ENCODE measurements around the gene SYCP2L.

The SYCP2L gene

GRCh38 chr6:10890151-10890550, 3.3 kb downstream of the SYCP2L start:
- Histone ChIP-seq H3K27ac (ENCODE audit: low read depth, low read length) (no peak overlapping the region), H4K8ac (ENCODE audit: low read depth, low read length) (no peak overlapping the region), H4K91ac (ENCODE audit: low read depth, low read length) (no peak overlapping the region), H3K23ac (ENCODE audit: low read length) (no peak overlapping the region), H3K4me3 (ENCODE audit: low read depth, low read length) (no peak overlapping the region), H2BK5ac (ENCODE audit: low read depth, low read length, poor library complexity) (no peak overlapping the region), H2AFZ (ENCODE audit: insufficient read depth, low read length, poor library complexity) (no peak overlapping the region), H3K9ac (ENCODE audit: low read length) (no peak overlapping the region), H3K36me3 (ENCODE audit: control insufficient read depth in 1 of 2, insufficient read depth in 2 of 2, low read length in 2 of 2) (no peaks in the 10 kb centered on the region), H3K79me1 (ENCODE audit: low read length) (peaks cover 3% of the 10 kb centered on the region), H3K4me1 (ENCODE audit: control insufficient read depth in 1 of 2, insufficient read depth in 2 of 2, low read length in 2 of 2) (peaks cover 3% of the 10 kb centered on the region in 2 experiments), H2AK5ac (ENCODE audit: low read length) (no peak overlapping the region), H3K14ac (ENCODE audit: low read length) (no peak overlapping the region), H4K12ac (ENCODE audit: low read depth, low read length) (no peak overlapping the region), H3K18ac (ENCODE audit: low read length) (no peak overlapping the region), H2BK12ac (ENCODE audit: low read length) (no peak overlapping the region), H3K4me2 (ENCODE audit: low read length) (no peak overlapping the region), H3K27me3 (ENCODE audit: insufficient read depth, low read length) (no peaks in the 10 kb centered on the region), H3K9me3 (ENCODE audit: insufficient read depth, low read depth, low read length) (no peaks in the 10 kb centered on the region), H3K4ac (ENCODE audit: low read depth, low read length) (no peak overlapping the region), H2BK120ac (ENCODE audit: insufficient read depth, low read length, poor library complexity) (no peak overlapping the region), H3K79me2 (ENCODE audit: control insufficient read depth, insufficient read depth, low read length, poor library complexity) (peaks cover 2% of the 10 kb centered on the region)
- WGBS (ENCODE audit: extremely low coverage, insufficient coverage, insufficient read length), result no CpG with 5 or more reads among the region's 1 CpG
- no peak for DNase-seq

GRCh38 chr6:10891960-10892359, 5.1 kb downstream of the SYCP2L start:
- Histone ChIP-seq H3K4me2 (ENCODE audit: low read length) (no peak overlapping the region), H2AFZ (ENCODE audit: insufficient read depth, low read length, poor library complexity) (no peak overlapping the region), H3K79me2 (ENCODE audit: control insufficient read depth, insufficient read depth, low read length, poor library complexity) (peaks cover 2% of the 10 kb centered on the region), H3K4me1 (ENCODE audit: control insufficient read depth in 1 of 2, insufficient read depth in 2 of 2, low read length in 2 of 2) (peaks cover 3% of the 10 kb centered on the region in 2 experiments), H3K27me3 (ENCODE audit: insufficient read depth, low read length) (no peaks in the 10 kb centered on the region), H3K36me3 (ENCODE audit: control insufficient read depth in 1 of 2, insufficient read depth in 2 of 2, low read length in 2 of 2) (no peaks in the 10 kb centered on the region), H2AK5ac (ENCODE audit: low read length) (no peak overlapping the region), H4K91ac (ENCODE audit: low read depth, low read length) (no peak overlapping the region), H2BK120ac (ENCODE audit: insufficient read depth, low read length, poor library complexity) (no peak overlapping the region), H3K27ac (ENCODE audit: low read depth, low read length) (no peak overlapping the region), H2BK5ac (ENCODE audit: low read depth, low read length, poor library complexity) (no peak overlapping the region), H3K4me3 (ENCODE audit: low read depth, low read length) (no peak overlapping the region), H2BK12ac (ENCODE audit: low read length) (no peak overlapping the region), H3K4ac (ENCODE audit: low read depth, low read length) (no peak overlapping the region), H3K79me1 (ENCODE audit: low read length) (peaks cover 3% of the 10 kb centered on the region), H3K23ac (ENCODE audit: low read length) (no peak overlapping the region), H3K14ac (ENCODE audit: low read length) (no peak overlapping the region), H4K8ac (ENCODE audit: low read depth, low read length) (no peak overlapping the region), H4K12ac (ENCODE audit: low read depth, low read length) (no peak overlapping the region), H3K9me3 (ENCODE audit: insufficient read depth, low read depth, low read length) (no peaks in the 10 kb centered on the region), H3K9ac (ENCODE audit: low read length) (no peak overlapping the region), H3K18ac (ENCODE audit: low read length) (no peak overlapping the region)
- WGBS (ENCODE audit: extremely low coverage, insufficient coverage, insufficient read length), result no CpG with 5 or more reads among the region's 5 CpGs
- DNase-seq, result no peak

DNA sequence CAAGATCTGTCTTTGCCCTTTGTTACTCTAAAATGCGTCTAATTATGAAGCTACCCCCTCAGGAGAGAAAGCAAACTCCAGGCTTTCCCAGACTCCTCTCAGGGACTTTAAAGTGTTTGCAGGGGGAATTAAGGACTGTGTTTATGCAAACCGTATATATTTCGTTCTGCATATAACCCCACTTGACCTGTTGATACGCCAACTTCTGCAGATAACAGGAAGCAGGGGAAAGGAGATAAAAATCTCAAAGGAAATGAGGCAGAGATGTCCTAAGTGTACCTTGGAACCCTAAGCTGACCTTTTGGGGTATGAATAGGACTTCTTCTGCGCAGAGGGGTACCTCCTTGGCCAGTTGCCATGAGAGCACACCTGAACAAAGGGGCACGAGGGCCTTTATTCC, 8.1 kb downstream of the SYCP2L start:
- WGBS (ENCODE audit: extremely low coverage, insufficient coverage, insufficient read length), result no CpG with 5 or more reads among the region's 6 CpGs
- Histone ChIP-seq H3K4me3 (ENCODE audit: low read depth, low read length) (no peak overlapping the region), H3K4me2 (ENCODE audit: low read length) (no peak overlapping the region), H3K23ac (ENCODE audit: low read length) (no peak overlapping the region), H3K36me3 (ENCODE audit: control insufficient read depth in 1 of 2, insufficient read depth in 2 of 2, low read length in 2 of 2) (peaks cover 0 to 4% of the 10 kb centered on the region in 2 experiments), H3K79me2 (ENCODE audit: control insufficient read depth, insufficient read depth, low read length, poor library complexity) (no peaks in the 10 kb centered on the region), H3K18ac (ENCODE audit: low read length) (no peak overlapping the region), H3K79me1 (ENCODE audit: low read length) (no peaks in the 10 kb centered on the region), H4K12ac (ENCODE audit: low read depth, low read length) (no peak overlapping the region), H4K91ac (ENCODE audit: low read depth, low read length) (no peak overlapping the region), H3K27me3 (ENCODE audit: insufficient read depth, low read length) (no peaks in the 10 kb centered on the region), H2BK5ac (ENCODE audit: low read depth, low read length, poor library complexity) (no peak overlapping the region), H2AK5ac (ENCODE audit: low read length) (no peak overlapping the region), H2BK120ac (ENCODE audit: insufficient read depth, low read length, poor library complexity) (no peak overlapping the region), H3K27ac (ENCODE audit: low read depth, low read length) (no peak overlapping the region), H3K4me1 (ENCODE audit: control insufficient read depth in 1 of 2, insufficient read depth in 2 of 2, low read length in 2 of 2) (no peaks in the 10 kb centered on the region), H3K14ac (ENCODE audit: low read length) (no peak overlapping the region), H2BK12ac (ENCODE audit: low read length) (no peak overlapping the region), H3K9ac (ENCODE audit: low read length) (no peak overlapping the region), H3K4ac (ENCODE audit: low read depth, low read length) (no peak overlapping the region), H4K8ac (ENCODE audit: low read depth, low read length) (no peak overlapping the region), H2AFZ (ENCODE audit: insufficient read depth, low read length, poor library complexity) (no peak overlapping the region), H3K9me3 (ENCODE audit: insufficient read depth, low read depth, low read length) (no peaks in the 10 kb centered on the region)
- DNase-seq, result no peak

DNA sequence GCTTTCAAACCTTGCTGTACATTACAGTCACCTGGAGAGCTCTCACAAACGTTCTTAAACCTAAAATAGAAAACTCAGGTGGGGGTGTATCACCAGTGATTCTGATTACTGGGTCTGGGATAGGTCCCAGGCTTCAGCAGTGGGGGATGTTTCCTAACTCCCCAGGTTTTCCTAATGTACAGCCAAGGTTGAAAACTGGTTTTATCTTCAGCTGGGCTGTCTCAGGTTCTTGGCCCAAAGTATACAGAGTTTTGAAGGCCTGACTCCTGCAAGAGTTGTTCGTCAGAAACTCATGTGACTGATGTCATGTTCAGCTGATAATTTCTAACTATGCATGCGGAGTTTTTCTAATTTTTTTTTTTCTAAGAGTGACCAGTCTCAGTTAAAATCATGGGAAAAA, 9.8 kb downstream of the SYCP2L start:
- Histone ChIP-seq H4K12ac (ENCODE audit: low read depth, low read length) (no peak overlapping the region), H3K79me2 (ENCODE audit: control insufficient read depth, insufficient read depth, low read length, poor library complexity) (no peaks in the 10 kb centered on the region), H3K23ac (ENCODE audit: low read length) (no peak overlapping the region), H3K27ac (ENCODE audit: low read depth, low read length) (no peak overlapping the region), H3K9me3 (ENCODE audit: insufficient read depth, low read depth, low read length) (no peaks in the 10 kb centered on the region), H3K27me3 (ENCODE audit: insufficient read depth, low read length) (no peaks in the 10 kb centered on the region), H4K91ac (ENCODE audit: low read depth, low read length) (no peak overlapping the region), H3K14ac (ENCODE audit: low read length) (no peak overlapping the region), H3K79me1 (ENCODE audit: low read length) (no peaks in the 10 kb centered on the region), H3K4me3 (ENCODE audit: low read depth, low read length) (no peak overlapping the region), H3K36me3 (ENCODE audit: control insufficient read depth in 1 of 2, insufficient read depth in 2 of 2, low read length in 2 of 2) (peaks cover 0 to 4% of the 10 kb centered on the region in 2 experiments), H3K4me1 (ENCODE audit: control insufficient read depth in 1 of 2, insufficient read depth in 2 of 2, low read length in 2 of 2) (no peaks in the 10 kb centered on the region), H2BK12ac (ENCODE audit: low read length) (no peak overlapping the region), H2AK5ac (ENCODE audit: low read length) (no peak overlapping the region), H2BK120ac (ENCODE audit: insufficient read depth, low read length, poor library complexity) (no peak overlapping the region), H3K9ac (ENCODE audit: low read length) (no peak overlapping the region), H4K8ac (ENCODE audit: low read depth, low read length) (no peak overlapping the region), H3K4me2 (ENCODE audit: low read length) (no peak overlapping the region), H3K4ac (ENCODE audit: low read depth, low read length) (no peak overlapping the region), H3K18ac (ENCODE audit: low read length) (no peak overlapping the region), H2AFZ (ENCODE audit: insufficient read depth, low read length, poor library complexity) (no peak overlapping the region), H2BK5ac (ENCODE audit: low read depth, low read length, poor library complexity) (no peak overlapping the region)
- DNase-seq, result no peak
- no CpG with 5 or more reads among the region's 3 CpGs for WGBS (ENCODE audit: extremely low coverage, insufficient coverage, insufficient read length)

All from trophoblast cell (in vitro differentiated cells and primary cell).